PFSK-1 (cell line): ENCODE results near the gene CLEC2B. TPM values are rescaled to one million over a fixed set of nuclear protein-coding genes. Genes with fewer than 3 reads are reported as not detected.

Experiments used
- FOXP2 ChIP-seq: optimal IDR thresholded peaks from 2 replicates; pipeline ENCODE3; 2011; ENCODE audit warnings: borderline replicate concordance, control low read depth, inconsistent platforms; ENCODE audit not compliant: insufficient read depth; ENCODE audit errors: extremely low read length, extremely low read depth
- POLR2AphosphoS5 ChIP-seq: IDR thresholded peaks from 2 replicates; pipeline ENCODE4 v1.6.1; 2012; ENCODE audit warnings: low read depth, mild to moderate bottlenecking, control low read depth, low read length, moderate library complexity
- SIN3A ChIP-seq: IDR thresholded peaks from 2 replicates; pipeline ENCODE4 v1.6.1; 2012; ENCODE audit warnings: mild to moderate bottlenecking, low read length, moderate library complexity, borderline replicate concordance; ENCODE audit not compliant: insufficient read depth
- TAF1 ChIP-seq: IDR thresholded peaks from 2 replicates; pipeline ENCODE4 v1.6.1; 2012; ENCODE audit warnings: low read length, control low read depth, borderline replicate concordance; ENCODE audit not compliant: insufficient read depth
- polyA plus RNA-seq: library from polyadenylated mRNA; unstranded; fragments of >200 nt; gene quantifications from one replicate; pipeline ENCODE4 v1.2.1, GENCODE V29; 2012; ENCODE audit warnings: low read depth, missing spikeins; ENCODE audit not compliant: insufficient read length
- TF ChIP-seq, protein P1 (sequence below), 2 experiments: IDR thresholded peaks; 2 replicates each; pipeline versions ENCODE4 v1.6.1 to v1.8.0; 2011 to 2012; ENCODE audit warnings: low read depth in 2 of 2, low read length in 2 of 2, control low read depth in 1 of 2, inconsistent platforms in 1 of 2, mild to moderate bottlenecking in 1 of 2, moderate library complexity in 1 of 2; ENCODE audit not compliant: insufficient read depth in 1 of 2

Gene CLEC2B
- polyA plus RNA-seq, result not detected

GRCh38 chr12:9869307-9870161 is at the start of gene CLEC2B:
TSS of gene CLEC2B (minus strand) at chr12:9869354.
- TF ChIP-seq SIN3A, result no peak

GRCh38 chr12:9911708-9912107 is 42.6 kb upstream of the CLEC2B start:
- TF ChIP-seq, protein P1, sequence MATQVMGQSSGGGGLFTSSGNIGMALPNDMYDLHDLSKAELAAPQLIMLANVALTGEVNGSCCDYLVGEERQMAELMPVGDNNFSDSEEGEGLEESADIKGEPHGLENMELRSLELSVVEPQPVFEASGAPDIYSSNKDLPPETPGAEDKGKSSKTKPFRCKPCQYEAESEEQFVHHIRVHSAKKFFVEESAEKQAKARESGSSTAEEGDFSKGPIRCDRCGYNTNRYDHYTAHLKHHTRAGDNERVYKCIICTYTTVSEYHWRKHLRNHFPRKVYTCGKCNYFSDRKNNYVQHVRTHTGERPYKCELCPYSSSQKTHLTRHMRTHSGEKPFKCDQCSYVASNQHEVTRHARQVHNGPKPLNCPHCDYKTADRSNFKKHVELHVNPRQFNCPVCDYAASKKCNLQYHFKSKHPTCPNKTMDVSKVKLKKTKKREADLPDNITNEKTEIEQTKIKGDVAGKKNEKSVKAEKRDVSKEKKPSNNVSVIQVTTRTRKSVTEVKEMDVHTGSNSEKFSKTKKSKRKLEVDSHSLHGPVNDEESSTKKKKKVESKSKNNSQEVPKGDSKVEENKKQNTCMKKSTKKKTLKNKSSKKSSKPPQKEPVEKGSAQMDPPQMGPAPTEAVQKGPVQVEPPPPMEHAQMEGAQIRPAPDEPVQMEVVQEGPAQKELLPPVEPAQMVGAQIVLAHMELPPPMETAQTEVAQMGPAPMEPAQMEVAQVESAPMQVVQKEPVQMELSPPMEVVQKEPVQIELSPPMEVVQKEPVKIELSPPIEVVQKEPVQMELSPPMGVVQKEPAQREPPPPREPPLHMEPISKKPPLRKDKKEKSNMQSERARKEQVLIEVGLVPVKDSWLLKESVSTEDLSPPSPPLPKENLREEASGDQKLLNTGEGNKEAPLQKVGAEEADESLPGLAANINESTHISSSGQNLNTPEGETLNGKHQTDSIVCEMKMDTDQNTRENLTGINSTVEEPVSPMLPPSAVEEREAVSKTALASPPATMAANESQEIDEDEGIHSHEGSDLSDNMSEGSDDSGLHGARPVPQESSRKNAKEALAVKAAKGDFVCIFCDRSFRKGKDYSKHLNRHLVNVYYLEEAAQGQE (IDR thresholded peaks at IDR 0.05; ENCODE audit: insufficient read depth in 1 of 2, low read depth in 2 of 2, low read length in 2 of 2), result no peak
- TF ChIP-seq TAF1 (no peak), SIN3A (no peak), FOXP2 (no peak), POLR2AphosphoS5 (no peak)

DNA sequence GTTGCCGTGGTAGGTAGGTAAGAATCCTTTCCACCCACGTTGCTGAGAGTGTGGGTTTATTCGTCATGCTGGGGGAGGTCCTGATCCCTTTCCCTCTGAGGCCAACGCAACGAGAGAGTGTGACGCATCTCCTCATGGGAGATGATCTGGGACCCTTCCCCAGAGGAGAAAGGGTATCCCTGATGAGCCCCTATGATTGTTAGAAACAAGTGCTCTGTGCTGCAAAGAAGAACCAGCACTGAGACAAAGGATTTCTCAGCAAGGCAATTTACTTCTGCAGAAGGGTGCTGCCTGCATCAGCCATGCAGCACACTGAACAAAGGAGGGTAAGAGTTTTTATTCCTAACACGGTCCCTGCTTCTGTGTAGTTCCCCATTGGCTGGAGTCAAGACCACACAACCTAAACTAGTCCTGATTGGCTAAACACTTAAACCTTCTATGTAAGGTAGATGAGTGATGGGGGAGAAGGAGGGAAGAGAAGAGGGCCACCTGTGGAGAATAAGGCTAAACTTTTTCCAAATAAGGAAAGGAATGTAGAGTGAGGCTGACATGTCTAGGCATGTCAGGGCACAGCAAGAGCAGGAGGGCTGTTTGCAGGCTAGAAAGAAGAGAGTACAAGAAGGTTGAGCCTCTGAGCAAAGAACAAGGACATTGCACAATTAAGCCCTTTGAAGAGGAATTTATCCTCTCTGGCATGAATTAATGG is 41.7 kb upstream of the CLEC2B start:
- TF ChIP-seq TAF1 (no peak), SIN3A (no peak), FOXP2 (no peak), POLR2AphosphoS5 (no peak)
- TF ChIP-seq, protein P1 (IDR thresholded peaks at IDR 0.05; ENCODE audit: insufficient read depth in 1 of 2, low read depth in 2 of 2, low read length in 2 of 2), result no peak

DNA sequence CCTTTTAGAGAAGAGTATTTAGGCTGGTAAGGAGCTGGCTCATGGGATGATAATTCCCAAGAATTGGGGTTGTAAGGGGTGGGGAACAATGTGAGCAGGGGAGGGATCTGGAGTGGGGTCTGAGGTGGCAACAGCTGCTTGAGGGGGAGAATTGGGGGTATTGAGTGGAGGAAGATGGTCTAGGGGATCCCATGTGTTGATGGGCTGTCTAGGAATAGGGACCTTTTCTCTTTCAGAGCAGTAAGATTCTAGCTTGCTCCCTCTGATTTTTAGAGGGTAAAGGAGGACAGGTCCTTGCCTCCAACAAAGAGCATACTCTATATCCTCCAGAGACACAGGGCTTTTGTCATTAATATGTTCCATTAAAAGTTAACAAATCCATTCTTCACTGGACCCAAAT is 40.6 kb upstream of the CLEC2B start:
- no peak for TF ChIP-seq POLR2AphosphoS5
- TF ChIP-seq TAF1, result no peak
- TF ChIP-seq, protein P1 (IDR thresholded peaks at IDR 0.05; ENCODE audit: insufficient read depth in 1 of 2, low read depth in 2 of 2, low read length in 2 of 2), result no peak
- TF ChIP-seq SIN3A, result no peak
- TF ChIP-seq FOXP2, result no peak

GRCh38 chr12:9908350-9908749 is 39.2 kb upstream of the CLEC2B start:
- TF ChIP-seq, protein P1 (IDR thresholded peaks at IDR 0.05; ENCODE audit: insufficient read depth in 1 of 2, low read depth in 2 of 2, low read length in 2 of 2), result no peak
- TF ChIP-seq POLR2AphosphoS5 (no peak), TAF1 (no peak)
